GM12891 (cell line): ENCODE data around the gene PDLIM3.

ENCODE experiments used
- POLR2A ChIP-seq: IDR thresholded peaks from 2 replicates; pipeline ENCODE4 v1.6.1; 2011; ENCODE audit warnings: low read depth, low read length, control low read depth
- POLR2AphosphoS5 ChIP-seq: IDR thresholded peaks from 2 replicates; pipeline ENCODE4 v1.6.1; 2011; ENCODE audit warnings: low read depth, low read length, control low read depth

DNA sequence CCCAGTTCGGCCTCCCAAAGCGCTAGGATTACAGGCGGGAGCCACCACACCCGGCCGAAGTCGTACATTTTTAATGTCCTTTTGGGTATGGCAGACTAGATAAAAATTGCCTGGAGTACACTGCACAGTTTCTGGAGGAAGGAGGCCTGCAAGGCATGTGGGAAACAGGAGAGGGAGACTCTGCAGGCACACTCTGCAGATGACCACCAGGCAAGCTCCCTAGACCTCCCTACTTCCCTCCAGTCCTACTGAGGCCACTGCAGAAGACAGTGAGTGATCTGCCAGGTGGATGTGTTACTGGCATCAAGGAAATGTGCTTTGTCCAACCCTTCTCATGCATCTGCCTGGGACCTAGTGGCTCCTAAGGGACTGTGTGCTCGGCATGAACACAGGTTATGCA, 11.4 kb downstream of the PDLIM3 start:
- TF ChIP-seq POLR2A (no peak), POLR2AphosphoS5 (no peak)
